HG03354 (cell line): ENCODE measurements around the gene GHR.
"Not testable (repeated sequence)": the region's sequence is repeated elsewhere in the genome, so short reads cannot be mapped to it uniquely, and the experiment has no call there.

Experiments
- ATAC-seq: cut with Tn5 transposase; IDR thresholded peaks from one replicate; pipeline ENCODE4 v1.9.1; 2021; ENCODE audit warnings: mild to moderate bottlenecking; ENCODE audit not compliant: unreplicated experiment, poor library complexity, severe bottlenecking

The GHR gene

GRCh38 chr5:42629284-42629683 is 206.0 kb downstream of the GHR start:
- no peak for ATAC-seq

GRCh38 chr5:42631241-42631640 is 208.0 kb downstream of the GHR start:
- no peak for ATAC-seq

- ATAC-seq = no peak
Measured at GRCh38 chr5:42632354-42632900, 209.2 kb downstream of the GHR start.

GRCh38 chr5:42634575-42634974 is 211.3 kb downstream of the GHR start:
- ATAC-seq = no peak

- no peak for ATAC-seq
Measured at GRCh38 chr5:42636425-42636824, 213.2 kb downstream of the GHR start.

GRCh38 chr5:42636946-42637345 is 213.7 kb downstream of the GHR start:
- ATAC-seq = no peak

GRCh38 chr5:42638972-42639371 is 215.7 kb downstream of the GHR start:
- no peak for ATAC-seq

- ATAC-seq = no peak
Measured at GRCh38 chr5:42640835-42641234, 217.6 kb downstream of the GHR start.

GRCh38 chr5:42641336-42642005 is 218.2 kb downstream of the GHR start:
- ATAC-seq = no peak

GRCh38 chr5:42642006-42642405 is 218.8 kb downstream of the GHR start:
- no peak for ATAC-seq

- no peak for ATAC-seq
Measured at GRCh38 chr5:42643360-42643759, 220.1 kb downstream of the GHR start.

- ATAC-seq = no peak
Measured at GRCh38 chr5:42645138-42645537, 221.9 kb downstream of the GHR start.

- ATAC-seq = no peak
Measured at GRCh38 chr5:42648036-42648435, 224.8 kb downstream of the GHR start.

- no peak for ATAC-seq
Measured at GRCh38 chr5:42648915-42649314, 225.7 kb downstream of the GHR start.

- no peak for ATAC-seq
Measured at GRCh38 chr5:42650084-42650483, 226.8 kb downstream of the GHR start.

- no peak for ATAC-seq
Measured at GRCh38 chr5:42653705-42654104, 230.5 kb downstream of the GHR start.

GRCh38 chr5:42654645-42655044 is 231.4 kb downstream of the GHR start:
- ATAC-seq = no peak

GRCh38 chr5:42655982-42656650 is 232.9 kb downstream of the GHR start:
- no peak for ATAC-seq

GRCh38 chr5:42656651-42657015 is 233.4 kb downstream of the GHR start:
- ATAC-seq = no peak

GRCh38 chr5:42659869-42660268 is 236.6 kb downstream of the GHR start:
- ATAC-seq = not testable (repeated sequence)

GRCh38 chr5:42665857-42666256 is 242.6 kb downstream of the GHR start:
- ATAC-seq = no peak
